GM21723 (cell line): ENCODE data around the gene USH2A.
A peak's percentile ranks its signal among the peaks of the same experiment; 100 is the strongest.

Experiments used
- ATAC-seq: cut with Tn5 transposase; IDR thresholded peaks from one replicate; pipeline ENCODE4 v1.9.1; 2021; ENCODE audit warnings: mild to moderate bottlenecking, moderate library complexity; ENCODE audit not compliant: unreplicated experiment

USH2A gene

GRCh38 chr1:215612391-215612790 lies 810.9 kb downstream of the USH2A start:
- ATAC-seq = no peak

DNA sequence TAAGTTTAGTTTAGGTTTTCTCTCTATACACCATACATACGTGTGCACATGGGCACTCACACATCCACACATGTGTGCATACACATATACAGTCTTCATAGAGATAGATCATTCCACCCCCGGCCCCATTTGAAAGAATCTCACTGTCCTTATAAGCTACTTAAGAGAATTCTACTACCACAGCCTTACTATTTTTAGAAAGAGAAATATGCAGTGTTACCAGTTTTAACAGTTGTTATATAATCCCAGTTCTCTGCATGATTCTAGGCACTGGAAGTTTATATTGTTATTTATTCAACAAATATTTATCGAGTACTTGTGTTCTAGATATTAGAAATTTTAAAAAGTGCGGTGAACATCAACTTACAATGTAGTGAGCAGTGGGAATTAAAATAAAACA lies 814.6 kb downstream of the USH2A start:
- ATAC-seq = no peak

DNA sequence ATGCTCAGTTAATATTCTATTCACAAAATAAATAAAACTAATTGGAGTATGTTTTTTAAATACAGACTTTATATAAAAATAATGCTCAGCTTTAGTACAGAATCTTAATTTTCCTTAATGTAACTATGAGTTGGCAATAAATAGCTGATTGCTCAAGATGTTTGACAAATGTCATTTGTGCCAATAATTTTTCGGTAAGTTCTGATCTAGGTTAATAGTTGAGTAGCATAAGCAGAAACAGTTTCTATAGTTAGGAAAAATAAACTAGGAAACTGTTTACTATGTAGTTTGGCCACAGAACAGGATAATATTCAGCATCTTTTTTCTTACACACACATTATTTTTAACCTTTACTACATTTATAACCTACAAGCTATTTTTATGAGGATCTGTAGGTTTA lies 815.8 kb downstream of the USH2A start:
- no peak for ATAC-seq

- peak; percentile 54 for ATAC-seq
Measured at GRCh38 chr1:215606564-215607168, 816.6 kb downstream of the USH2A start.

GRCh38 chr1:215606036-215606435 lies 817.2 kb downstream of the USH2A start:
- ATAC-seq = no peak

DNA sequence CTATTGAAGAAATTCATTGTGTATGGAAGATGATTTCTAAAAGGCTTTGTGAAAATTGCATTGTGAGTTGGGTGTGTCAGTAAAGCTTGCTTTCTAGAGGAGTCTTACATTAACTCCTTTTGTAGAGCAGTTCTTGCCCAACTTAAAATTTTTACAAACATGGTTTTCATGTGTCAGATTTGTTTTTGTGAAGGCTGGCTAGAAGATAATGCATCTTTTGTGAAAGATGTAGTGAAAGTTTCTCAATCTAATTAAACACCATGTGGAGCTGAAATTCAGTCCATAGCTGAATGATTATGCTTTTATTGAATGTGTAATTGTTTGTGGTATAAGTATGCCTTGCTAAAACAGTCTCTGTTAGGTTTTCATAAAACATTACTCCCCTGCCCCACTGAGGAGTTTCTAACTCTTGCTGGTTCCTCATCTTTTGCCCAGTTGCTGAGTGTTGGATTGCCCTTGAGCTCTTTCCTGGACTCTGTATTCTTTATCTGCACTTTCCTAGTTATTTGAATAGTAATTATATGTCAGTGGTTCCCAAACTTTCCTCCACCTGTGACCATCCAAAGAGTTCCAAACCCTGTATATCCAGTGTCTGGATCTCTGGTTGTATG lies 818.1 kb downstream of the USH2A start:
- ATAC-seq = no peak

- no peak for ATAC-seq
Measured at GRCh38 chr1:215603319-215603718, 819.9 kb downstream of the USH2A start.

DNA sequence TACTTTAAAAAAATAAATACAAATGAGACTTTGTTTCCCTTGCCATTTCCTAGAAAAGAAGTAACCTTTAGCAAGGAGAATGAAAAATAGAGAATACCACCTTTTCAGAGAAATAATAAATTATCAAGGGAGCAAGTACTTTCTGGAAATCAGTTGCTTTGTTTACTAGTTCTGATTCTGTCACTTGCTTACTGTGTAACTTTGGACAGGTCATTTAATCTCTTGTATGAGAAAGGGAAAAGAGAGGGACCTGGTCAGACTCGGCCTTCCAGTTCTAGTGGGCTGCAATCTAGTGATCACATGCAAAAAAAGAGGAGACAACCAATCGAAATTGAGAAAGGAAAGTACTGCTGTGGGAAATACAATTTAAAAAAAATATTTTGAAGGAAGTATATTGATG lies 822.0 kb downstream of the USH2A start:
- ATAC-seq = no peak

GRCh38 chr1:215600867-215601266 lies 822.4 kb downstream of the USH2A start:
- ATAC-seq = no peak

- peak; percentile 49 for ATAC-seq
Measured at GRCh38 chr1:215600258-215600792, 822.9 kb downstream of the USH2A start.

GRCh38 chr1:215599418-215600074 lies 823.7 kb downstream of the USH2A start:
- no peak for ATAC-seq

GRCh38 chr1:215597961-215598360 lies 825.3 kb downstream of the USH2A start:
- ATAC-seq = no peak

DNA sequence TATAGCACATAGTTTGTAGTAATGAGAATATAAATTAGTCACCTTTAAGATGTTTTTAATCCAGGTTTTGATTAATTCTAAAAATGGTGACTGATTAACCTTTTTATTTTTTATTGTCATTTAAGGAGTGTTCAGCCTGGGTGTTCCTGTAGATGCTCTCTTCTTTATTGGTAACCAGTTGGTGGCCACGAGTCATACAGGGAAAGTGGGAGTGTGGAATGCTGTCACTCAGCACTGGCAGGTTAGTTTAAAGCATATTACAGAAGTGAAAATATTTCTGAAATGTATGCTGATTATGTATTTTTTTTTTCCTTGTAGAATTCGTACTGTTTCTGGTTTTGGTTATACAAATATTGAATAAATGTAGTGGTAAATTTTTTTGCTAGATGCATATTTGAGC lies 828.0 kb downstream of the USH2A start:
- ATAC-seq = no peak

- no peak for ATAC-seq
Measured at GRCh38 chr1:215594640-215595039, 828.6 kb downstream of the USH2A start.

DNA sequence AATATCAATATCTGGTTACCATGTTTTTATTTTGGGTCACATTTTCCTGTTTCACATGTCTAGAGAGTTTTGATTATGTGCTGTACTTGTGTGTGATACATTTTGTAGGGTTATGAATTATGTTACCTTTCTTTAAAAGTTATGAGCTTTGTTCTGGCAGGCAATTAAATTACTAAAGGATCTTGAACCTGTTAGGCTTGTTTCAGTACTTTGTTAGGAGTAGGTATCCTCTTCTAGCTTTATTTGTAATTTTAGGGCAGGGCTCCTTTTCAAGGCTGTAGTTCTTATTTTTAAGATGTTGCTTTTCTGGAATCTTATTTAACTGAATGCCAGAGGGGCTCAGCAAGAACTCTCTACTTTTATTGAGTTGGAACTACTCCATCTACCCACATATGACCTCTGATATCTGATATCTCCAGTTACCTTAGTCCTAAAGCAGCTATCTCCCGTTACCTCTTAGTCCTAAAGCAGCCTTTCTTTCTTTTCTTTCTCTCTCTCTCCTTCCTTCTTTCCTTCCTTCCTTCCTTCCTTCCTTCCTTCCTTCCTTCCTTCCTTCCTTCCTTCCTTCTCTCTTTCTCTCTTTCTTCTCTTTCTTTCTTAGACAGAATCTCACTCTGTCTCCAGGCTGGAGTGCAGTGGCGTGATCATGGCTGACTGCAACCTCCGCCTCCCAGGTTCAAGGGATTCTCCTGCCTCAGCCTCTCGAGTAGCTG lies 832.3 kb downstream of the USH2A start:
- no peak for ATAC-seq

DNA sequence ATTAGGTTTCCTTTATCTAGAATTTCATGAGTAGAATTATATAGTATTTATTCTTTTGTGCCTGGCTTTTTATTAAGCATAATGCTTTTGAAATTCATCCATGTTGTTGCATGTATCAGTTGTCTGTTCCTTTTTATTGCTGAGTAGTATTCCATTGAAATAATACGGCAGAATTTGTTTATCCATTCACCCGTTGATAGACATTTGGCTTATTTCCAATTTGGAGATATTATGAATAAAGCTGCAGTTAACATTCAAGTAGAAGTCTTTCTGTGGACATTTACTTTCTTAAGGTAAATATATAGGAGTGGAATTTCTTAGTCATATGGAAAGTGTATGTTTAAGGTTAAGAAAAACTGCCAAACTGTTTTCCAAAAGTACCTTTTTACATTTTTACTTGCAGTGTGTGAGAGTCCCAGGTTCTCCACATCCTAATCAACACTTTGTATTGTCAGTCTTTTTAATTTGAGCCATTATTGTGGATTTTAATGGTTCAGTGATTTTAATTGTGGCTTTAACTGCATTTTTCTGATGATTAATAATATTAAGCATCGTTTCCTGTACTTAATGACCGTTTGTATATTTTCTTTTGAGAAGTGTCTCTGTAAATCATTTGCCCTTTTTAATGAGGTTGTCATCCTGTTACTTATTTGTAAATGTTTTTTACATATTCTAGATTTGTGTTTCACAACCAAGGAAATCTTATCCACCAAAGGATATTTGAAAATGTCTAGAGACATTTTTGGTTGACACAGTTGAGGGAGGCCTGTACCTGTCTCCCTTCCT lies 833.4 kb downstream of the USH2A start:
- ATAC-seq = no peak

DNA sequence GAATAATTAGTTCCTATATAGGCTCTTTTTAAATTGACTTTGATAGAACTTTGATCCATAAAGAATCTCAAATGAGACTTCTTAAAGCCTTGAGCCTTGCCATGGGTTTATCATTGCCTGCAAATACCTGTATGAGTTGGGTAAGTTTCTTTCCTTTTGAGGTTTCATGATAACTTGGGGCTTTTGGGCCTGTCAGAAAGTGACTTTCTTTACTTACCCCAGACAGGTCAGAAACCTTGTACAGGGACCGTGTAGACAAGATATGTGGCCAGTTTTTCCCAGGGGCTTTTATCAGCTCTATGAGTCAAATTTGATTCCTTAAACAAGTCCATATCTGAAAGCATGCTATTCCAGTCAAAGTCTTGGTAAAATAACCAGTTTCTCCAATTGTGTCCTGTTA lies 838.9 kb downstream of the USH2A start:
- no peak for ATAC-seq

DNA sequence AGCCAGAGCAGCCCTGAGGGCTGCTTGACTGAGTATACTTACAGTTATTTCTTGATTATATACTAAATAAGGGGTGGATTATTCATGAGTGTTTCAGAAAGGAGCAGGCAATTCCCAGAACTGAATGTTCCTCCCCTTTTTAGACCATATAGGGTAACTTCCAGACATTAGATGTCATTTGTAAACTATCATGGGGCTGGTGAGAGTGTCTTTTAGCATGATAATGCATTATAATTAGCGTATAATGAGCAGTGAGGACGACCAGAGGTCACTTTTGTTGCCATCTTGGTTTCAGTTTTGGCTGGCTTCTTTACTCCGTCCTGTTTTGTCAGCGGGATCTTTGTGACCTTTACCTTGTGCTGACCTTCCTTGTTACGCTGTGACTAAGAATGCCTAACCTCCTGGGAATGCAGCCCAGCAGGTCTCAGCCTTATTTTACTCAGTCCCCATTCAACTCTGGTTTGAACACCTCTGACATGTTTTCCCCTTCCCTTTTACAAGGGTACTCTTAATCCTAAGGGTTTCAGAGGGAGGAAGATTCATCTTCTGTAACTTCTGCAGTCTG lies 840.0 kb downstream of the USH2A start:
- no peak for ATAC-seq

- ATAC-seq = no peak
Measured at GRCh38 chr1:215581896-215582295, 841.4 kb downstream of the USH2A start.
